Measurements from ENCODE around the gene DCLK1. TPM values are rescaled to one million over a fixed set of nuclear protein-coding genes. Genes with fewer than 3 reads are reported as not detected.

The DCLK1 gene
- total RNA-seq, 1 donor from 2014 or later = 3.9 TPM

GRCh38 chr13:36061621-36062020, 69.6 kb downstream of the DCLK1 start:
- H3K4me1 Mint-ChIP-seq (ENCODE audit: low read depth) = peaks cover 4% of the 10 kb centered on the region
- no peak overlapping the region for H3K27ac Mint-ChIP-seq
- H3K9me3 Mint-ChIP-seq (ENCODE audit: low read depth) = peaks cover 4% of the 10 kb centered on the region
- no peaks in the 10 kb centered on the region for H3K36me3 Mint-ChIP-seq (ENCODE audit: insufficient read depth)
- no peak overlapping the region for H3K4me3 Mint-ChIP-seq (ENCODE audit: low read depth)
- DNase-seq (ENCODE audit: low spot score, unreplicated experiment) = no peak
- peaks cover 7% of the 10 kb centered on the region for H3K27me3 Mint-ChIP-seq
- TF ChIP-seq, protein P1, sequence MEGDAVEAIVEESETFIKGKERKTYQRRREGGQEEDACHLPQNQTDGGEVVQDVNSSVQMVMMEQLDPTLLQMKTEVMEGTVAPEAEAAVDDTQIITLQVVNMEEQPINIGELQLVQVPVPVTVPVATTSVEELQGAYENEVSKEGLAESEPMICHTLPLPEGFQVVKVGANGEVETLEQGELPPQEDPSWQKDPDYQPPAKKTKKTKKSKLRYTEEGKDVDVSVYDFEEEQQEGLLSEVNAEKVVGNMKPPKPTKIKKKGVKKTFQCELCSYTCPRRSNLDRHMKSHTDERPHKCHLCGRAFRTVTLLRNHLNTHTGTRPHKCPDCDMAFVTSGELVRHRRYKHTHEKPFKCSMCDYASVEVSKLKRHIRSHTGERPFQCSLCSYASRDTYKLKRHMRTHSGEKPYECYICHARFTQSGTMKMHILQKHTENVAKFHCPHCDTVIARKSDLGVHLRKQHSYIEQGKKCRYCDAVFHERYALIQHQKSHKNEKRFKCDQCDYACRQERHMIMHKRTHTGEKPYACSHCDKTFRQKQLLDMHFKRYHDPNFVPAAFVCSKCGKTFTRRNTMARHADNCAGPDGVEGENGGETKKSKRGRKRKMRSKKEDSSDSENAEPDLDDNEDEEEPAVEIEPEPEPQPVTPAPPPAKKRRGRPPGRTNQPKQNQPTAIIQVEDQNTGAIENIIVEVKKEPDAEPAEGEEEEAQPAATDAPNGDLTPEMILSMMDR (IDR thresholded peaks at IDR 0.05; ENCODE audit: unreplicated experiment) = no peak

DNA sequence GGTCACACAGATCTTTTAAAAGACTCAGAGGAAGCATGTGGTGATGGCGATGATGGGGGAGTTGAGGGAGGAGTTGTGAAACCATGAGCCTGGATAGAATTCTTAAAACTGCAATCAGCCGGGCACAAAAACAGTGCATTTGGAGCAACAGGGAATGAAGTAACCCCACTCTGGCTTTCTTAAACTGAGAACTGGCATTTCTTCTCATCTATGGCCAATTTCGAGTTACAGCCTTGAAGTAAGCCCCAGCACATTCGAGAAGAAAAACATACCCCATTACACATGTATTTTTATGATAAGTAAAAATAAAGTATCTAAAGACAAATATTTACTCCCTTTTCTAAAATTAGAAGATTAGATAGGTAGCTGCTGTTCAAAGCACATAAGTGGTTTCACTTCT, 70.1 kb downstream of the DCLK1 start:
- H3K4me3 Mint-ChIP-seq (ENCODE audit: low read depth) = no peak overlapping the region
- H3K4me1 Mint-ChIP-seq (ENCODE audit: low read depth) = peaks cover 4% of the 10 kb centered on the region
- no peaks in the 10 kb centered on the region for H3K36me3 Mint-ChIP-seq (ENCODE audit: insufficient read depth)
- TF ChIP-seq, protein P1 (IDR thresholded peaks at IDR 0.05; ENCODE audit: unreplicated experiment) = no peak
- no peaks in the 10 kb centered on the region for H3K9me3 Mint-ChIP-seq (ENCODE audit: low read depth)
- peaks cover 7% of the 10 kb centered on the region for H3K27me3 Mint-ChIP-seq
- no peak overlapping the region for H3K27ac Mint-ChIP-seq
- DNase-seq (ENCODE audit: low spot score, unreplicated experiment) = no peak

GRCh38 chr13:36059321-36059720, 71.9 kb downstream of the DCLK1 start:
- DNase-seq (ENCODE audit: low spot score, unreplicated experiment) = no peak
- H3K9me3 Mint-ChIP-seq (ENCODE audit: low read depth) = no peaks in the 10 kb centered on the region
- no peak overlapping the region for H3K27ac Mint-ChIP-seq
- H3K4me3 Mint-ChIP-seq (ENCODE audit: low read depth) = no peak overlapping the region
- peaks cover 7% of the 10 kb centered on the region for H3K27me3 Mint-ChIP-seq
- H3K4me1 Mint-ChIP-seq (ENCODE audit: low read depth) = peaks cover 4% of the 10 kb centered on the region
- H3K36me3 Mint-ChIP-seq (ENCODE audit: insufficient read depth) = no peaks in the 10 kb centered on the region
- TF ChIP-seq, protein P1 (IDR thresholded peaks at IDR 0.05; ENCODE audit: unreplicated experiment) = no peak

GRCh38 chr13:36058116-36058515, 73.1 kb downstream of the DCLK1 start:
- TF ChIP-seq, protein P1 (IDR thresholded peaks at IDR 0.05; ENCODE audit: unreplicated experiment) = no peak
- Mint-ChIP-seq H3K27ac (no peak overlapping the region), H3K36me3 (ENCODE audit: insufficient read depth) (no peaks in the 10 kb centered on the region), H3K4me3 (ENCODE audit: low read depth) (no peak overlapping the region), H3K27me3 (peaks cover 7% of the 10 kb centered on the region), H3K9me3 (ENCODE audit: low read depth) (no peaks in the 10 kb centered on the region), H3K4me1 (ENCODE audit: low read depth) (peaks cover 4% of the 10 kb centered on the region)
- no peak for DNase-seq (ENCODE audit: low spot score, unreplicated experiment)

DNA sequence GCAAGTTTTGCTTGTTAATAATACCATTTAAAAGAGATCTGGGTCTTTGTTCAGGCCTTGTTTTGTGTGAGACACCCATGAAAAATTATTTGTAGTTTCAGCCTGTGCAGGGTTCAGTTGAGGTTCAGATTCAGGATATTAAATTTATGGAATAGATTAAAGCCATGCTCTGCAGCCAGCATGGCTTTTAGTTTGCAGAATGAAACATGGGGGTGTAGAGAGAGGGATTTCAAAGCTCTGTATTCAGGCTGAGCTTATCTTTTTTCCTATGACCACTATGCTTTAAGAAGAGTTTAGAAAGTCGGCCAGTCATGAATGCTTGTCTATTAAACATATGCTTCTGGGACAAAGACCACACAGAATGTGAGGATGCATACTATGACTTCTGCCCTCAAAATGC, 73.6 kb downstream of the DCLK1 start:
- TF ChIP-seq, protein P1 (IDR thresholded peaks at IDR 0.05; ENCODE audit: unreplicated experiment) = no peak
- DNase-seq (ENCODE audit: low spot score, unreplicated experiment) = no peak
- Mint-ChIP-seq H3K27me3 (peaks cover 7% of the 10 kb centered on the region), H3K4me1 (ENCODE audit: low read depth) (peaks cover 4% of the 10 kb centered on the region), H3K36me3 (ENCODE audit: insufficient read depth) (no peaks in the 10 kb centered on the region), H3K4me3 (ENCODE audit: low read depth) (no peak overlapping the region), H3K9me3 (ENCODE audit: low read depth) (no peaks in the 10 kb centered on the region), H3K27ac (no peak overlapping the region)
